GM21723 (cell line): Measurements from ENCODE around the gene UBE2F.
"Not testable (repeated sequence)": the region's sequence is repeated elsewhere in the genome, so short reads cannot be mapped to it uniquely, and the experiment has no call there.

Experiments
- ATAC-seq: cut with Tn5 transposase; IDR thresholded peaks from one replicate; pipeline ENCODE4 v1.9.1; 2021; ENCODE audit warnings: mild to moderate bottlenecking, moderate library complexity; ENCODE audit not compliant: unreplicated experiment

The UBE2F gene

GRCh38 chr2:238042090-238042489 lies 75.3 kb downstream of the UBE2F start:
- ATAC-seq: no peak

DNA sequence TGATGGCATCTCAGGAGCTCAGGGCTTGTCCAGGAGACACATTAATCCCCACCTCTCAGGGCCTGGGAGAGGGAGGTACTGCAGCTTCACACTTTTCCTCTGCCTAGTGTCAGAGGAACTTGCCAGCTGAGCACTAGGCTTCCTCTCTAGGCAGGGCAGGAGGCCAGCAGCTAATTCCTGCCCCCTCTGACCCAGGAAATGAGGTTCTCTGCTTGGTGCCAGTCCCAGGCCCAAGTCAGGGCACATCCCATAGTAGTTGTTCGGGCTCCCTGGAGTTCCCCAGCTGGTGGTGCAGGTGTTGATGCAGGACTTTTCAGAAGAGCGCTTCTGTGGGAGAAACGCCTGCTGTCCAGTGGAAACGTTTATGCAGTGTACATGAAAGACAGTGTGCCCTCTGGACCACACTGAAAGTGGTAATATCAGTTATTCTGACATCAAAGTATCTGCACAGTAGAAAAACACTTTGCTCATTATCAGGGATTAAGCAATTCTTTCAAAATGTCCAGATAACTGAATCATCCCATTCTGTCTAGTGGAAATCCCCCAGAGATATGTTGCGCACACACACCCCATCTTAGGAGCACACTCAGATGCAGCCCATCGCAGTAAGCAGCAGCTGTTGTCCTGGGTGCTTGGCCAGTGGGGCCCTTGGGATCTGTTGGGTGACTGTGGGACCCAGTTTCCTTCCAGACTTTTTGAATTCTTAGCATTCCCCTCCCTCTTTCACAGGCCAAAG lies 76.2 kb downstream of the UBE2F start:
- no peak for ATAC-seq

DNA sequence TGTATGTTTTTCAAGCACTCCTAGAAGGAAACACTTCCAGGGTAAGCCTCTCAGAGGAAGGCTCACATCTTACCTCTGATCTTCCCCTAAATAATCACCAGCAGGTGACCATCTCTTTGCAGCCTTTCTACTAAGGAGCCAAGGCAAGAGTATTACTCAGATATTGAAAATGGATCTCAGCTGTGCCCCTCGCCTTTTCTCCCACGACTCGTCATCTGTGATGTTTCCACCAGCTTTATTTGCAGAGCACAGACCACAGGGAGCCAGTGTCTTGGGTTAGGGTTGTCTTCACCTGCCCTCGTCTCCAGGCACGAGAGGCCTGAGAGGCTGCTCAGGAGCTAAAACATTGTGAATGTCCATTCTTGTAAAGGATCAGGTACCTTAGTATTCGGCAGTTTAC lies 77.0 kb downstream of the UBE2F start:
- ATAC-seq: no peak

DNA sequence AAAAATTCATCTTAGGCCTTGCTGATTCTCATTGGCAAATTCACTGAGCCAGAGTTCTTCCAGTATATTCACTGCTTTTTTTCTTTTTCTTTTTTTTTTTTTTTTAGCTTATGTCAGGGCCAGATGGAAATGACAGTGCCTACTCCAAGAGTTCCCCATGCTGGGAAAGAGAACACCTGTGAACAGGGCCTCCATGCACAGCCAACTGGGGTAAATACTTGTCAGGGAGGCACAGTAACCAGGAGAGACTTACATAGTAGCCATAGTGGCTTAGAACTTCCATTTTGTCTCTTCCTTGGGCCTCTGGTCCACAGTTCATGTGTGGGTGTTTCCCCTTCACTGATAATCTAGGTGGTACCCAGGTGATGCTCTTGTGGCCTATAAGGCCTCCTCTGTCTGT lies 78.8 kb downstream of the UBE2F start:
- ATAC-seq: no peak

- ATAC-seq: no peak
These were observed 80.0 kb downstream of the UBE2F start for GRCh38 chr2:238046725-238047270.

DNA sequence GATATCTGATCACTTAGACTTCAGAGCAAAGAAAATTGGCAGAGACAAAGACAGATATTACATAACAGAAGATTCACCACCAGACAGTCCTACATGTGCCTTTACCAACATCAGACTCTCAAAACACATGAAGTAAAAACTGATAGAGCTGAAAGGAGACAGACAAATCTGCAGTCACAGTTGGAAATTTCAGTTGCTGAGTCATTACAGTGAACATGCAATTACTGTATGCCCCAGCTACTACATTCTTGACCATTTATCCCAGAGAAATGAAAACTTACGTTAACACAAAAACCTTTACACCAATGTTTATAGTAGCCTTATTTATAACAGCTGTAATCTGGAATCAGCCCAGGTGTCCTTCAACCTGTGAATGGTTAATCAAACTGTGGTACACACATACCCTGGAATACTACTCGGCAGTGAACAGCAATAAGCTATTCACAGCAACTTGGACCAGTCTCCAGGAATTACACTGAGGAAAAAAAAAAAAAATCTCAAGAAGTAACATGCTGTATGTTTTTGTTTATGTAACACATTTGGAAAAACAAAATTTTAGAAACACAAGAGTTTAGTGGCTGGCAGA lies 86.5 kb downstream of the UBE2F start:
- no peak for ATAC-seq

DNA sequence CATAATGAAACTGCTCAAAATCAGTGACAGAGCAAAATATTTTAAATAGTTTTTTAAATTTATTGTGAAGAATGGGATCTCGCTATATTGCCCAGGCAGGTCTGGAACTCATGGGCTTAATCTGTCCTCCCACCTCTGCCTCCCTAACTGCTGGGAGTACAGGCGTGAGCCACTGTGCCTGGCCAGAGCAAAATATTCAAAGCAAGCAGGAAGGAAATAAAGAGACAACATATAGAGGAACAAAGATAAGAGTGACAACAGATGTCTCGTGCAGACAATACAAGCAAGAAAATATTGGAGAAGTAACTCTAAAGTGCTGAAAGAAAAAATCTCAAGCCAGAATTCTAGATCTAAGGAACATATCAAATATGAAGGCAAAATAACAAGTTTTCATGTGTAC lies 89.0 kb downstream of the UBE2F start:
- no peak for ATAC-seq

DNA sequence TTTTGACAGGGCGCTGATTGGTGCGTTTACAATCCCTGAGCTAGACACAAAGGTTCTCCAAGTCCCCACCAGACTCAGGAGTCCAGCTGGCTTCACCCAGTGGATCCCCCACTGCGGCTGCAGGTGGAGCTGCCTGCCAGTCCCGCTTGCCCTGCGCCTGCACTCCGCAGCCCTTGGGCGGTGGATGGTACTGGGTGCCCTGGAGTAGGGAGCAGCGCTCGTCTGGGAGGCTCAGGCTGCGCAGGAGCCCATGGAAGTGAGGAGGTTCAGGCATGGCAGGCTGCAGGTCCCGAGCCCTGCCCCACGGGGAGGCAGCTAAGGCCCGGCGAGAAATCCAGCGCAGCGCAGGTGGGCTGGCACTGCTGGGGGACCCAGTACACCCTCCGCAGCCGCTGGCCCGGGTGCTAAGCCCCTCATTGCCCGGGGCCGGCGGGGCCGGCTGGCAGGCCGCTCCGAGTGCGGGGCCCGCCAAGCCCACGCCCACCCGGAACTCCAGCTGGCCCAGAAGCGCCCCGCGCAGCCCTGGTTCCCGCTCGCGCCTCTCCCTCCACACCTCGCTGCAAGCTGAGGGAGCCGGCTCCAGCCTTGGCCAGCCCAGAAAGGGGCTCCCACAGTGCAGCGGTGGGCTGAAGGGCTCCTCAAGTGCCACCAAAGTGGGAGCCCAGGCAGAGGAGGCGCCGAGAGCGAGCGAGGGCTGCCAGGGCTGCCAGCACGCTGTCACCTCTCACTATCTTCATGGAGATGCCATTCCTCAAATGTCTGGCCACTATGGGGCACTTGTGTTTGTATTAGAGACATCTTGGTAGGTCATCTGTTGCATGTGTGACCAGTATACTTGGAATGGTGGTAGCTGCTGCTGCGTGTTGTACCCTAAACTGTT lies 91.1 kb downstream of the UBE2F start:
- ATAC-seq: not testable (repeated sequence)

DNA sequence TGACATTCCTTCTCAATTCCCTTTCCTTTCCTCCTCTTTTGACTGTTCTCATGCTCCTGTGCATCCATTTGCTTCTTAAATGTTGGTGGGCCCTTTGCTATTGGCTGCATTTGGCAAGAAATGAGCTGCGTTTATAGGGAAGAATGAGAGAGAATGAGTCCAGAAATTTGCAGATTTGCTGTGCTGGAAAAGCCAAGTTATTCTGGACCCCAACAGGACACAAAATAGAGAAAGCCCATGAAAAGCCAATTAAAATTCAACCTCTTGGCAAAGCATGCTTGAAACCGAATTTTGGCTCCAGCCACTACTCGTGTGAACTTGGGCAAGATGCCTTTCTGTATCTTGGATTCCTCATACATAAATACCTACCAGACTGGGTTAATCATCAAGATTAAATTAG lies 92.7 kb downstream of the UBE2F start:
- no peak for ATAC-seq

GRCh38 chr2:238060096-238060541 lies 93.3 kb downstream of the UBE2F start:
- ATAC-seq: no peak

GRCh38 chr2:238060542-238061314 lies 93.9 kb downstream of the UBE2F start, which contains the start of gene SCLY:
TSS of gene SCLY (plus strand) at chr2:238061001. CDS start at chr2:238061055, 54 bp downstream.
- ATAC-seq: peak; percentile 95

DNA sequence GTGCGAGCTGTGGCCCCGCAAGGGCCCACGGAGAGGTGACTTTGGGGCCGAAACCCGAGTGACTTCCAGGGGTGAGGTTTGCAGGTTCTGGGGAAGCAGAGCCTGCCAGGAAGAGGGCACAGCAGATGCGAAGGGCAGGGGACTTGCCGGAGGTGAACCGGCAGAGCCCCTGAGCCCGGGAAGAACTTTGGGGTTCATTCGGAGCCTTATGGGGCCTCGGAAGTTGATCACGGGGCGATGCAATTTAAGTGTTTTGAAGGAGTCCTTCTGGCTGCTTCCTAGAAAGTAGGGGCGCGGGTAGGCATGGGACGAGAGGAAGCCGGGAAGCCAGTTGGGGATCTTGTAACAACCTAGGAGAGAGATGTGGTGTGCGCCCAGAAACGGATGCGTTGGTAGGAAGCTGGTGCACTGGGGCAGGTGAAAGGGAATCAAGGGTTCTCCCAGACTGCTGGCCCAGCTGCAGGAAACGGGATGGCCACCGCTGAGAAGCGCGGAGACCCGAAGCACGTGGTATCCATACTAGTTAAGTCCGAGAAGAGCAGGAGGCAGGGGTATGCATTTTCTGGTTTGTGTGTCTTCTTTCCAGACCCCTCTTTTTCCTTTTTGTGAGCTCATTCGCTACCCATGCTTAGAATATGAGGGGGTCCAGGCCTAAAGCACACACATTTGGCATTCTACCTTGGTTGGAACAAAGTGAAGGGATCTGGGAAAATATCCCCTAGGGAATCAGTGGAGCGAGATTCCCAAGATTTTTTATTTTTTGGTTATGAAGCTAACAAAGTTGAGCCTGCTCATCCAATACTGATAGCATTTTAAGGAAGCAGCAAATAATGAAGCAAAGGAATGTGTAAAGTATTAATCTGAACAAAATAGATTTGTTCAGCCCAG lies 94.7 kb downstream of the UBE2F start:
- peak; percentile 20 for ATAC-seq

- ATAC-seq: no peak
These were observed 96.8 kb downstream of the UBE2F start for GRCh38 chr2:238063414-238064189.

GRCh38 chr2:238064376-238064775 lies 97.6 kb downstream of the UBE2F start:
- no peak for ATAC-seq

DNA sequence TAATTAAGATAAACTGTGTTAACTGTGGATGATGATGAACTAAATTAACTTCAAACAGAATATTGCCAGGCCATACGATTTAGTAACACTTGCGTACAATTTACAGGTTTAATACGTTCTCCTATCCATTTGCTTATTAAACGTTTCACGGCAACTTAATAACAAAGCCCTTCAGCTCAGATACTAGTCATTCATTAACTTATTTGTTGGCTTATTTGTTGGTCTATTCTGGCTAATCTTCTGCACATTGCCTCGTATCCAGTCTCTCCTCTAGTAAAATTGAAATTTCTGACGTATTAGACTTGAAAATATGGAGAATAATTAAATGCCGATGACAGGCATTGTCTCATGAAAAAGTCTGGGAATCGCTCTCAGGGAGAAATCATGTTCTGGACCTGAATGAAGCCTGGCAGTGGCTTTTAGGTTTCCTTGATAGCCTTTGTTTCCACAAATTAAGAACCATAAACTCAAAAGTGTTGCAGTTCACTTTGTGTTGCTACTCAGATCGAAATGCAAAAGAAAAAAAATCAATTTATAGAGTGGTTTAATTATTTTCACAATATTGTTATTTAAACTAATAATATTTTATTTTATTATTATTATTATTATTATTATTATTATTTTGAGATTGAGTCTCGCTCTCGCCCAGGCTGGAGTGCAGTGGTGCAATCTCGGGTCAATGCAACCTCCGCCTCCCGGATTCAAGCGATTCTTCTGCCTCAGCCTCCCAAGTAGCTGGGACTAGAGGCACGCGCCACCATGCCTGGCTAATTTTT lies 98.4 kb downstream of the UBE2F start:
- no peak for ATAC-seq

DNA sequence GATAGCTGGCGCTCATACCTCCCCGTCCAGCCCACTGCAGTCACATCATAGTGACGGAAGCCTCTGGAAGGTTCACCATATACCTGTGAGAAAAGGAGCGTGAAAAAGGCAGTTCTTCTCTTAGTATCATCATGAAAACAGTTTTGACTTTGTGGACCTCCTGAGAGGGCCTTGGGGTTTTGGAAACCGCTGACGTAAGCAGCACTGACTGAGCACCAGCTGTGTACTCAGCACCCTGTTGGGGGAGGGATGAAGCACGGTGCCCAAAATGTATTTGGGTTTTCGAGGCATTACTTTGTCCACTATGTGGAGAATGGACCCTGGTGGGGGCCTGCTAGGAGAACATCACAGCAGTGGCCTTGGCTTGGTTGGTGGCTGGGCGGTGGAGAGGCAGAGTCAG lies 99.4 kb downstream of the UBE2F start:
- ATAC-seq: no peak

- not testable (repeated sequence) for ATAC-seq
These were observed 99.9 kb downstream of the UBE2F start for GRCh38 chr2:238066718-238067117.

DNA sequence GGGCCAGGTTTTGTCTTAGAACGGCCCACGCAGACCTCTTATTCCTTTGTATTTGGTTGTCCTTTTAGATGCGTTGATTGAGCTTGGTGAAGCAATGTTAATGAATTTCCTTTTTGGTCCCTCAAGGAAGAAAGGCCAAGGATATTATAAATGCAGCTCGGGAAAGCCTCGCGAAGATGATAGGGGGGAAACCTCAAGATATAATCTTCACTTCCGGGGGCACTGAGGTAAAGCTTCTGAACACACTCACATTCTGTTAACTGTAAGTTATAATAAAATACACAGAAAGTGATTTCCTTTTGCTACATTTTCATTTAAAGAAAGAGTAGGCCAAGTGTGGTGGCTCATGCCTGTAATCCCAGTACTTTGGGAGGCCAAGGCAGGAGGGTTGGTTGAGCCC lies 101.1 kb downstream of the UBE2F start:
- no peak for ATAC-seq
